EL (cell line): ENCODE data around the gene RB1.

ENCODE experiments used
- DNase-seq: peaks from one replicate; pipeline ENCODE4 v3.0.0-alpha.2; 2016

The RB1 gene

GRCh38 chr13:48303359-48304142, at the start of gene RB1:
RB1 (plus strand) TSS chr13:48303751; CDS start chr13:48303913, 162 bp downstream.
- peak; percentile 95 for DNase-seq

- no peak for DNase-seq
Observed at GRCh38 chr13:48253849-48254248, 49.7 kb upstream of the RB1 start.

GRCh38 chr13:48255090-48255489, 48.5 kb upstream of the RB1 start:
- no peak for DNase-seq

GRCh38 chr13:48255954-48256353, 47.6 kb upstream of the RB1 start:
- no peak for DNase-seq

- DNase-seq = no peak
Observed at GRCh38 chr13:48258002-48258401, 45.5 kb upstream of the RB1 start.

- no peak for DNase-seq
Observed at GRCh38 chr13:48258430-48258829, 45.1 kb upstream of the RB1 start.

GRCh38 chr13:48260970-48261369, 42.6 kb upstream of the RB1 start:
- no peak for DNase-seq

GRCh38 chr13:48263196-48263595, 40.4 kb upstream of the RB1 start:
- peak; percentile 51 for DNase-seq

- DNase-seq = no peak
Observed at GRCh38 chr13:48264058-48264457, 39.5 kb upstream of the RB1 start.

- DNase-seq = no peak
Observed at GRCh38 chr13:48265217-48265815, 38.2 kb upstream of the RB1 start.

GRCh38 chr13:48266150-48266549, 37.4 kb upstream of the RB1 start:
- DNase-seq = no peak

GRCh38 chr13:48266701-48267639, 36.6 kb upstream of the RB1 start:
- DNase-seq = peak; percentile 24

GRCh38 chr13:48268019-48268418, 35.5 kb upstream of the RB1 start:
- DNase-seq = no peak

GRCh38 chr13:48273346-48273745, 30.2 kb upstream of the RB1 start:
- no peak for DNase-seq

GRCh38 chr13:48275507-48275906, 28.0 kb upstream of the RB1 start:
- no peak for DNase-seq

GRCh38 chr13:48278806-48279205, 24.7 kb upstream of the RB1 start:
- no peak for DNase-seq

- DNase-seq = no peak
Observed at GRCh38 chr13:48281556-48281955, 22.0 kb upstream of the RB1 start.

- DNase-seq = no peak
Observed at GRCh38 chr13:48291730-48292129, 11.8 kb upstream of the RB1 start.

GRCh38 chr13:48292650-48293049, 10.9 kb upstream of the RB1 start:
- DNase-seq = no peak

GRCh38 chr13:48294653-48295052, 8.9 kb upstream of the RB1 start:
- no peak for DNase-seq

GRCh38 chr13:48295271-48295670, 8.3 kb upstream of the RB1 start:
- DNase-seq = no peak

GRCh38 chr13:48296528-48296927, 7.0 kb upstream of the RB1 start:
- no peak for DNase-seq

GRCh38 chr13:48297131-48297786, 6.3 kb upstream of the RB1 start:
- DNase-seq = no peak
